AG09319 (cell line): Measurements from ENCODE around the gene DCXR.

Experiments
- DNase-seq: peaks from one replicate; pipeline ENCODE4 v3.0.0-alpha.2; 2010; ENCODE audit warnings: low read depth; ENCODE audit errors: extremely low read depth
- TF ChIP-seq, protein P1 (sequence below): IDR thresholded peaks from 2 replicates; pipeline ENCODE4 v1.5.1; 2011; ENCODE audit warnings: low read depth, mild to moderate bottlenecking, inconsistent platforms, low read length, moderate library complexity

Gene DCXR

GRCh38 chr17:82061047-82061925, 23.8 kb upstream of the DCXR start:
- no peak for DNase-seq
- TF ChIP-seq, protein P1, sequence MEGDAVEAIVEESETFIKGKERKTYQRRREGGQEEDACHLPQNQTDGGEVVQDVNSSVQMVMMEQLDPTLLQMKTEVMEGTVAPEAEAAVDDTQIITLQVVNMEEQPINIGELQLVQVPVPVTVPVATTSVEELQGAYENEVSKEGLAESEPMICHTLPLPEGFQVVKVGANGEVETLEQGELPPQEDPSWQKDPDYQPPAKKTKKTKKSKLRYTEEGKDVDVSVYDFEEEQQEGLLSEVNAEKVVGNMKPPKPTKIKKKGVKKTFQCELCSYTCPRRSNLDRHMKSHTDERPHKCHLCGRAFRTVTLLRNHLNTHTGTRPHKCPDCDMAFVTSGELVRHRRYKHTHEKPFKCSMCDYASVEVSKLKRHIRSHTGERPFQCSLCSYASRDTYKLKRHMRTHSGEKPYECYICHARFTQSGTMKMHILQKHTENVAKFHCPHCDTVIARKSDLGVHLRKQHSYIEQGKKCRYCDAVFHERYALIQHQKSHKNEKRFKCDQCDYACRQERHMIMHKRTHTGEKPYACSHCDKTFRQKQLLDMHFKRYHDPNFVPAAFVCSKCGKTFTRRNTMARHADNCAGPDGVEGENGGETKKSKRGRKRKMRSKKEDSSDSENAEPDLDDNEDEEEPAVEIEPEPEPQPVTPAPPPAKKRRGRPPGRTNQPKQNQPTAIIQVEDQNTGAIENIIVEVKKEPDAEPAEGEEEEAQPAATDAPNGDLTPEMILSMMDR: no peak

DNA sequence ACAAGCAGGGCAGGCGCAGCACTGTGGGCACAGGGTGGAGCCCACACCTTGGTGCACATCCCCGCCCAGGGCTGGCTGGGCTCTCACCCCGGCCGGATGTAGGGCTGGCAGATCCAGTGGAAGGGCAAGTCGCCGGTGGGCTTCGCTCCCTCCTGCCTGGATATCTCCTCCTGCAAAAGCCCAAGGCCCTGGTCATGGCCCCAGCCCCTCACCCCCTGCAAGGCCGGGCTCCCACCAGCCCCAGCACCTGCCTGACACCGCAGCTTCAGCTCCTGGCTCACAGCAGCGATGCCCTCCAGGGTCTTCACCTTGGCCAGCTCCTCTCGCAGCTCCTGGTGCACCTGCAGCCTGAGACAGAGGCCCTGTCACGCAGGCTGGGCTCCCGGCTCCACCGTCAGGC, 23.1 kb upstream of the DCXR start:
- TF ChIP-seq, protein P1: no peak
- no peak for DNase-seq

GRCh38 chr17:82060001-82060380, 22.5 kb upstream of the DCXR start:
- TF ChIP-seq, protein P1: no peak
- no peak for DNase-seq

GRCh38 chr17:82059272-82060000, 21.9 kb upstream of the DCXR start:
- no peak for DNase-seq

GRCh38 chr17:82058855-82059249, 21.4 kb upstream of the DCXR start:
- DNase-seq: no peak
- TF ChIP-seq, protein P1: no peak

More at GRCh38 chr17:82059272-82060000, 21.9 kb upstream of the DCXR start:
- TF ChIP-seq, protein P1: no peak

DNA sequence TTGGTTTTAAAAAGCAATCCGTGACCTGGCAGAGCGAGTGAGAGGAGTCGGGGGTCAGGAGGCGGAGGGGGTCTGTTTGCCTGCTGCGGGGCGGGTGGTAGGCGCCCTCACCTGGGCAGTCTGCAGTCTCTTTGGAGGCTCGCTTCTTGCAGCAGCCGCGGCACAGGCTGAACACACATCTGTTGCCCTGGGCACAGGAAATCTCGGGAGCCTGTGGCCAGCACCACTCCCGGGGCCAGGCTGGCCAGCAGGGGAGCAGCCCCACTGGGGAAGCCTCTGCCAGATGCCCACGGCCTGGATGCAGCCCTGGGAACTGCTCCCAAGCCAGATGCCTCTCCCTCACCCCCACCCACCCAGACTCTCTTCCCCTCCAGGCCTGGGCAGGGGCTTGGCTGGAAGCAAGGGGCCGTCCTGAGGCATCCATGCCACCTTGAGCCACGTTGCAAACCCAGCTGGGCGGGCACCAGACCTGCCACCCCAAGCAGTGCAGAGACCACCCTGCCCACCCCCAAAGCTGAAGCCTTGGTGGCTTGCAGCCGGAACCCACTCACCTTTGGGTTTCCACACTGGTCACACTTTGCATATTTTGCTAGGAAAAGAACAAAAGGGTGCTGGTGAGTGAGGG, 20.8 kb upstream of the DCXR start:
- no peak for DNase-seq
- TF ChIP-seq, protein P1: no peak
